ENCODE data around the gene FAM222B. TPM values are rescaled to one million over a fixed set of nuclear protein-coding genes. Genes with fewer than 3 reads are reported as not detected.

FAM222B gene
- total and polyA plus RNA-seq, 2 experiments from 2014 or later, result 63.7 to 78.5 TPM

DNA sequence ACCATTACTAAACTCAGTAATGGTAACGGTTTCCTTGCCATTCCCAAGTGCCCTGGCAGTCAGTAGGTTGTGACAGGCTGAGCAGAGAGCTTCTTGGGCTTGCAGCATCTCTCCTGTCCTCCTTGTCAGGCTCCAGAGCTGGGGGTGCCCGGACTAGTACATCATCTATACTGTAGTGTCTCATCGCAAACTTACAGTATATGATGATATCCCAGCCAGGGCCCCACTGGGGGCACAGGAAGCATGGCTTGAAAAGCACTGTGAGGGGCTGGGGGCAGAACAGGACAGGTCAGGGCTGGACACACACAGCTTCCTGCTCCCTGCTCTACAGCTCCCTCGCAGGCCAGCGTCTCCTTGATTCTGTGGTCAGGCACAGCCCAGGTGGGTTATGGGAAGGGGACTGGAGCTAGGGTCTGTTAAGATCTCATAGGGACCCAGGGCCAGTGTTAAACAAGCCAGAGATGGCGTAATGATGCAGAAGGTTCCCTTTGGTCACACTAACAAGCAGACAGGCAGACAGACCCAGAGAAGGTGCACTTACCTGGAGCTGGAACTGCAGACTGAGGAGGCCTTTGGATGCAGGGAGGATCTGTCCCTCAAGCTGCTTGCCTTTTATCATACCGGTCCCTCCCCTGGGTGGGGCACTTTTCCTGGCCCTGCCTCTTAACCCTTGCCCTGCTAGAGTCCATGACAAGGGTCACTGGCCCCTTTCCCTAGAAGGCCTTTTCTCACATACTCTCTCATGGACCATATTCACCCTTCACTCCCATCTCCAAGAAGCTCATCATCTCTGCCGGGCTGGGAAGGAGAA, 19.0 kb upstream of the FAM222B start:
- no peak overlapping the region for H3K27ac ChIP-seq (ENCODE audit: low read depth)
- no peak overlapping the region for H2AFZ ChIP-seq
- no peak overlapping the region; the same call in 2 of the 3 replicates for H3K4me3 Mint-ChIP-seq
- no peak overlapping the region for H3K4me2 ChIP-seq
- no peaks in the 10 kb centered on the region for H3K27me3 ChIP-seq (ENCODE audit: insufficient read depth)
- H4K20me1 ChIP-seq (replicated peaks; ENCODE audit: insufficient read depth), result no peaks in the 10 kb centered on the region
- no peak overlapping the region for H3K4me3 ChIP-seq
- no peaks in the 10 kb centered on the region for H3K9me3 Mint-ChIP-seq
- 0 out of 2 replicates have a peak, but pooled peaks cover 4% of the 10 kb centered on the region for H3F3A ChIP-seq (replicated peaks; ENCODE audit: low read depth)
- peak overlapping the region; percentile 46 for H3K27ac Mint-ChIP-seq
- peaks cover 2% of the 10 kb centered on the region for H3K27me3 Mint-ChIP-seq (ENCODE audit: insufficient read depth, low read depth, poor library complexity)
- H3K36me3 ChIP-seq (ENCODE audit: insufficient read depth), result peaks cover 7% of the 10 kb centered on the region
- peaks cover 39% of the 10 kb centered on the region for H3K36me3 Mint-ChIP-seq (ENCODE audit: low read depth)
- no peak for TF ChIP-seq EZH2phosphoT487 (IDR thresholded peaks at IDR 0.05; ENCODE audit: unreplicated experiment)
- no peak for TF ChIP-seq ZNF114 (CRISPR knock-in tag; IDR thresholded peaks at IDR 0.05)
- TF ChIP-seq JUNB (IDR thresholded peaks at IDR 0.05; ENCODE audit: unreplicated experiment), result no peak
- TF ChIP-seq EZH2 (IDR thresholded peaks at IDR 0.05; ENCODE audit: low read depth, unreplicated experiment), result no peak
- peak; percentile 31; the same call in 1 of the 2 replicates for TF ChIP-seq POLR2AphosphoS5 (IDR thresholded peaks at IDR 0.05; ENCODE audit: low read depth)
- no peaks in the 10 kb centered on the region; the same call in none of the 2 replicates for H3K4me1 ChIP-seq (ENCODE audit: insufficient read depth)
- no peaks in the 10 kb centered on the region for H3K9me2 ChIP-seq (ENCODE audit: insufficient read depth)
- peak; percentile 74 for ATAC-seq
- no peaks in the 10 kb centered on the region for H3K79me2 ChIP-seq (replicated peaks; ENCODE audit: insufficient read depth)
- peak; percentile 43 for DNase-seq (ENCODE audit: low spot score)
- H3K4me1 Mint-ChIP-seq, result peaks cover 16% of the 10 kb centered on the region

DNA sequence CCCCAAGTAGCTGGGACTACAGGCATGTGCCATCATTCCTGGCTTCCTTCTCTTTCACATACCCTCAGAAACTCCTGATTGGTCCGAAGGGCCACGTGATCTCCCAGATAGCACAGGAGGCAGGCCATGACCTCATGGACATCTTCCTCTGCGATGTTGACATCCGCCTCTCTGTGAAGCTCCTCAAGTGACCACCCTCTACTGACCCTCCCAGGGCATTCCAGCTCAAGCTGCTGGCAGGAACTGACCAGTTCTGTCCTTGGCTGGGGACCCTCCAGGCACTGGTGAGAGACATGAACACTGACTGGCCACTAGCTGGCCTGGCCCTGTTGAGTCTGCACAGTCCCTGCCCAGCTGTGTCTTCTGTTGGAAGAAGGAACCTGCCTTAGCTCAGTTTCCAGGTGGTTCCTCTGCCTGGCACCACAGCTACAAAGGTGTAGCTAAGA, 17.8 kb upstream of the FAM222B start:
- ATAC-seq (no peak), DNase-seq (ENCODE audit: low spot score) (no peak)
- H3K27ac ChIP-seq (ENCODE audit: low read depth), result no peak overlapping the region
- no peak overlapping the region for H3K4me2 ChIP-seq
- H3K79me2 ChIP-seq (replicated peaks; ENCODE audit: insufficient read depth), result peaks cover 10% of the 10 kb centered on the region
- Mint-ChIP-seq H3K36me3 (ENCODE audit: low read depth) (peaks cover 42% of the 10 kb centered on the region), H3K4me3 (no peak overlapping the region), H3K9me3 (no peaks in the 10 kb centered on the region), H3K4me1 (peaks cover 11% of the 10 kb centered on the region), H3K27ac (no peak overlapping the region), H3K27me3 (ENCODE audit: insufficient read depth, low read depth, poor library complexity) (peaks cover 4% of the 10 kb centered on the region)
- H3F3A ChIP-seq (replicated peaks; ENCODE audit: low read depth), result 0 out of 2 replicates have a peak, but pooled peaks cover 8% of the 10 kb centered on the region
- H4K20me1 ChIP-seq (replicated peaks; ENCODE audit: insufficient read depth), result no peaks in the 10 kb centered on the region
- H3K4me1 ChIP-seq (ENCODE audit: insufficient read depth), result peaks cover 4% of the 10 kb centered on the region
- peaks cover 7% of the 10 kb centered on the region for H3K36me3 ChIP-seq (ENCODE audit: insufficient read depth)
- H3K4me3 ChIP-seq, result no peak overlapping the region
- H3K27me3 ChIP-seq (ENCODE audit: insufficient read depth), result no peaks in the 10 kb centered on the region
- no peaks in the 10 kb centered on the region for H3K9me2 ChIP-seq (ENCODE audit: insufficient read depth)
- no peak overlapping the region for H2AFZ ChIP-seq
- TF ChIP-seq STAT1 (IDR thresholded peaks at IDR 0.05; ENCODE audit: unreplicated experiment) (no peak), ZNF331 (CRISPR knock-in tag; IDR thresholded peaks at IDR 0.05; ENCODE audit: low read depth) (no peak), POLR2AphosphoS5 (IDR thresholded peaks at IDR 0.05; ENCODE audit: low read depth) (no peak), EZH2phosphoT487 (IDR thresholded peaks at IDR 0.05; ENCODE audit: unreplicated experiment) (no peak)
- TF ChIP-seq, protein P1, sequence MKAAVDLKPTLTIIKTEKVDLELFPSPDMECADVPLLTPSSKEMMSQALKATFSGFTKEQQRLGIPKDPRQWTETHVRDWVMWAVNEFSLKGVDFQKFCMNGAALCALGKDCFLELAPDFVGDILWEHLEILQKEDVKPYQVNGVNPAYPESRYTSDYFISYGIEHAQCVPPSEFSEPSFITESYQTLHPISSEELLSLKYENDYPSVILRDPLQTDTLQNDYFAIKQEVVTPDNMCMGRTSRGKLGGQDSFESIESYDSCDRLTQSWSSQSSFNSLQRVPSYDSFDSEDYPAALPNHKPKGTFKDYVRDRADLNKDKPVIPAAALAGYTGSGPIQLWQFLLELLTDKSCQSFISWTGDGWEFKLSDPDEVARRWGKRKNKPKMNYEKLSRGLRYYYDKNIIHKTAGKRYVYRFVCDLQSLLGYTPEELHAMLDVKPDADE (IDR thresholded peaks at IDR 0.05), result no peak
- TF ChIP-seq, protein P2, sequence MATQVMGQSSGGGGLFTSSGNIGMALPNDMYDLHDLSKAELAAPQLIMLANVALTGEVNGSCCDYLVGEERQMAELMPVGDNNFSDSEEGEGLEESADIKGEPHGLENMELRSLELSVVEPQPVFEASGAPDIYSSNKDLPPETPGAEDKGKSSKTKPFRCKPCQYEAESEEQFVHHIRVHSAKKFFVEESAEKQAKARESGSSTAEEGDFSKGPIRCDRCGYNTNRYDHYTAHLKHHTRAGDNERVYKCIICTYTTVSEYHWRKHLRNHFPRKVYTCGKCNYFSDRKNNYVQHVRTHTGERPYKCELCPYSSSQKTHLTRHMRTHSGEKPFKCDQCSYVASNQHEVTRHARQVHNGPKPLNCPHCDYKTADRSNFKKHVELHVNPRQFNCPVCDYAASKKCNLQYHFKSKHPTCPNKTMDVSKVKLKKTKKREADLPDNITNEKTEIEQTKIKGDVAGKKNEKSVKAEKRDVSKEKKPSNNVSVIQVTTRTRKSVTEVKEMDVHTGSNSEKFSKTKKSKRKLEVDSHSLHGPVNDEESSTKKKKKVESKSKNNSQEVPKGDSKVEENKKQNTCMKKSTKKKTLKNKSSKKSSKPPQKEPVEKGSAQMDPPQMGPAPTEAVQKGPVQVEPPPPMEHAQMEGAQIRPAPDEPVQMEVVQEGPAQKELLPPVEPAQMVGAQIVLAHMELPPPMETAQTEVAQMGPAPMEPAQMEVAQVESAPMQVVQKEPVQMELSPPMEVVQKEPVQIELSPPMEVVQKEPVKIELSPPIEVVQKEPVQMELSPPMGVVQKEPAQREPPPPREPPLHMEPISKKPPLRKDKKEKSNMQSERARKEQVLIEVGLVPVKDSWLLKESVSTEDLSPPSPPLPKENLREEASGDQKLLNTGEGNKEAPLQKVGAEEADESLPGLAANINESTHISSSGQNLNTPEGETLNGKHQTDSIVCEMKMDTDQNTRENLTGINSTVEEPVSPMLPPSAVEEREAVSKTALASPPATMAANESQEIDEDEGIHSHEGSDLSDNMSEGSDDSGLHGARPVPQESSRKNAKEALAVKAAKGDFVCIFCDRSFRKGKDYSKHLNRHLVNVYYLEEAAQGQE (IDR thresholded peaks at IDR 0.05; ENCODE audit: unreplicated experiment), result no peak
- TF ChIP-seq, protein P3, sequence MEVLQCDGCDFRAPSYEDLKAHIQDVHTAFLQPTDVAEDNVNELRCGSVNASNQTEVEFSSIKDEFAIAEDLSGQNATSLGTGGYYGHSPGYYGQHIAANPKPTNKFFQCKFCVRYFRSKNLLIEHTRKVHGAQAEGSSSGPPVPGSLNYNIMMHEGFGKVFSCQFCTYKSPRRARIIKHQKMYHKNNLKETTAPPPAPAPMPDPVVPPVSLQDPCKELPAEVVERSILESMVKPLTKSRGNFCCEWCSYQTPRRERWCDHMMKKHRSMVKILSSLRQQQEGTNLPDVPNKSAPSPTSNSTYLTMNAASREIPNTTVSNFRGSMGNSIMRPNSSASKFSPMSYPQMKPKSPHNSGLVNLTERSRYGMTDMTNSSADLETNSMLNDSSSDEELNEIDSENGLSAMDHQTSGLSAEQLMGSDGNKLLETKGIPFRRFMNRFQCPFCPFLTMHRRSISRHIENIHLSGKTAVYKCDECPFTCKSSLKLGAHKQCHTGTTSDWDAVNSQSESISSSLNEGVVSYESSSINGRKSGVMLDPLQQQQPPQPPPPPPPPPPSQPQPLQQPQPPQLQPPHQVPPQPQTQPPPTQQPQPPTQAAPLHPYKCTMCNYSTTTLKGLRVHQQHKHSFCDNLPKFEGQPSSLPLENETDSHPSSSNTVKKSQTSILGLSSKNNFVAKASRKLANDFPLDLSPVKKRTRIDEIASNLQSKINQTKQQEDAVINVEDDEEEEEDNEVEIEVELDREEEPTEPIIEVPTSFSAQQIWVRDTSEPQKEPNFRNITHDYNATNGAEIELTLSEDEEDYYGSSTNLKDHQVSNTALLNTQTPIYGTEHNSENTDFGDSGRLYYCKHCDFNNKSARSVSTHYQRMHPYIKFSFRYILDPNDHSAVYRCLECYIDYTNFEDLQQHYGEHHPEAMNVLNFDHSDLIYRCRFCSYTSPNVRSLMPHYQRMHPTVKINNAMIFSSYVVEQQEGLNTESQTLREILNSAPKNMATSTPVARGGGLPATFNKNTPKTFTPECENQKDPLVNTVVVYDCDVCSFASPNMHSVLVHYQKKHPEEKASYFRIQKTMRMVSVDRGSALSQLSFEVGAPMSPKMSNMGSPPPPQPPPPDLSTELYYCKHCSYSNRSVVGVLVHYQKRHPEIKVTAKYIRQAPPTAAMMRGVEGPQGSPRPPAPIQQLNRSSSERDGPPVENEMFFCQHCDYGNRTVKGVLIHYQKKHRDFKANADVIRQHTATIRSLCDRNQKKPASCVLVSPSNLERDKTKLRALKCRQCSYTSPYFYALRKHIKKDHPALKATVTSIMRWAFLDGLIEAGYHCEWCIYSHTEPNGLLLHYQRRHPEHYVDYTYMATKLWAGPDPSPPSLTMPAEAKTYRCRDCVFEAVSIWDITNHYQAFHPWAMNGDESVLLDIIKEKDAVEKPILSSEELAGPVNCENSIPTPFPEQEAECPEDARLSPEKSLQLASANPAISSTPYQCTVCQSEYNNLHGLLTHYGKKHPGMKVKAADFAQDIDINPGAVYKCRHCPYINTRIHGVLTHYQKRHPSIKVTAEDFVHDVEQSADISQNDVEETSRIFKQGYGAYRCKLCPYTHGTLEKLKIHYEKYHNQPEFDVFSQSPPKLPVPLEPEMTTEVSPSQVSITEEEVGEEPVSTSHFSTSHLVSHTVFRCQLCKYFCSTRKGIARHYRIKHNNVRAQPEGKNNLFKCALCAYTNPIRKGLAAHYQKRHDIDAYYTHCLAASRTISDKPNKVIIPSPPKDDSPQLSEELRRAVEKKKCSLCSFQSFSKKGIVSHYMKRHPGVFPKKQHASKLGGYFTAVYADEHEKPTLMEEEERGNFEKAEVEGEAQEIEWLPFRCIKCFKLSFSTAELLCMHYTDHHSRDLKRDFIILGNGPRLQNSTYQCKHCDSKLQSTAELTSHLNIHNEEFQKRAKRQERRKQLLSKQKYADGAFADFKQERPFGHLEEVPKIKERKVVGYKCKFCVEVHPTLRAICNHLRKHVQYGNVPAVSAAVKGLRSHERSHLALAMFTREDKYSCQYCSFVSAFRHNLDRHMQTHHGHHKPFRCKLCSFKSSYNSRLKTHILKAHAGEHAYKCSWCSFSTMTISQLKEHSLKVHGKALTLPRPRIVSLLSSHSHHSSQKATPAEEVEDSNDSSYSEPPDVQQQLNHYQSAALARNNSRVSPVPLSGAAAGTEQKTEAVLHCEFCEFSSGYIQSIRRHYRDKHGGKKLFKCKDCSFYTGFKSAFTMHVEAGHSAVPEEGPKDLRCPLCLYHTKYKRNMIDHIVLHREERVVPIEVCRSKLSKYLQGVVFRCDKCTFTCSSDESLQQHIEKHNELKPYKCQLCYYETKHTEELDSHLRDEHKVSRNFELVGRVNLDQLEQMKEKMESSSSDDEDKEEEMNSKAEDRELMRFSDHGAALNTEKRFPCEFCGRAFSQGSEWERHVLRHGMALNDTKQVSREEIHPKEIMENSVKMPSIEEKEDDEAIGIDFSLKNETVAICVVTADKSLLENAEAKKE (CRISPR knock-in tag; IDR thresholded peaks at IDR 0.05), result no peak
